HL-60 (cell line): ENCODE measurements around the gene ZBTB2.

Source experiments
- POLR2AphosphoS5 ChIP-seq: IDR thresholded peaks from 2 replicates; pipeline ENCODE4 v1.6.1; 2012; ENCODE audit warnings: low read depth
- SPI1 ChIP-seq: IDR thresholded peaks from 2 replicates; pipeline ENCODE4 v1.6.1; 2012; ENCODE audit warnings: low read depth, mild to moderate bottlenecking, borderline replicate concordance
- TF ChIP-seq, protein P1 (sequence below): IDR thresholded peaks from one replicate; pipeline ENCODE4 v1.5.1; 2011; ENCODE audit warnings: low read length, control low read depth, inconsistent platforms; ENCODE audit not compliant: insufficient read depth
- TF ChIP-seq, protein P2 (sequence below): IDR thresholded peaks from 2 replicates; pipeline ENCODE4 v1.6.1; 2012; ENCODE audit warnings: low read depth; ENCODE audit not compliant: insufficient replicate concordance

DNA sequence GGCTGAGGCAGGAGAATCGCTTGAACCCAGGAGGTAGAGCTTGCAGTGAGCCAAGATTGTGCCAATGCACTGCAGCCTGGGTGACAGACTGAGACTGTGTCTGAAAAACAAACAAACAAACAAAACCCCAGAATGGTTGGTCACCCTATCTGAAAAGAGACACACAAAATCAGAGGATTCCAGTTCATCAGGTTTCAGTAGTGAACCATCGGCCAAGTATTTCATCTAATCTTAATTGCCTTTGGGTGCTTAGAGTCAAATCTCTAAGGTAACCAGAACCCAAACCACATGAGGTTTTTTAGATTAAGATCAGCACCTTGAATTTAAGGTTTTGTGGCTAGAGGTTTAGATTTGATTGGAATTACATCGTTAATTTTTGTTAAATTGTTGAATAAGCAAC is 8.3 kb upstream of the ZBTB2 start:
- TF ChIP-seq, protein P1, sequence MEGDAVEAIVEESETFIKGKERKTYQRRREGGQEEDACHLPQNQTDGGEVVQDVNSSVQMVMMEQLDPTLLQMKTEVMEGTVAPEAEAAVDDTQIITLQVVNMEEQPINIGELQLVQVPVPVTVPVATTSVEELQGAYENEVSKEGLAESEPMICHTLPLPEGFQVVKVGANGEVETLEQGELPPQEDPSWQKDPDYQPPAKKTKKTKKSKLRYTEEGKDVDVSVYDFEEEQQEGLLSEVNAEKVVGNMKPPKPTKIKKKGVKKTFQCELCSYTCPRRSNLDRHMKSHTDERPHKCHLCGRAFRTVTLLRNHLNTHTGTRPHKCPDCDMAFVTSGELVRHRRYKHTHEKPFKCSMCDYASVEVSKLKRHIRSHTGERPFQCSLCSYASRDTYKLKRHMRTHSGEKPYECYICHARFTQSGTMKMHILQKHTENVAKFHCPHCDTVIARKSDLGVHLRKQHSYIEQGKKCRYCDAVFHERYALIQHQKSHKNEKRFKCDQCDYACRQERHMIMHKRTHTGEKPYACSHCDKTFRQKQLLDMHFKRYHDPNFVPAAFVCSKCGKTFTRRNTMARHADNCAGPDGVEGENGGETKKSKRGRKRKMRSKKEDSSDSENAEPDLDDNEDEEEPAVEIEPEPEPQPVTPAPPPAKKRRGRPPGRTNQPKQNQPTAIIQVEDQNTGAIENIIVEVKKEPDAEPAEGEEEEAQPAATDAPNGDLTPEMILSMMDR = no peak
- TF ChIP-seq, protein P2, sequence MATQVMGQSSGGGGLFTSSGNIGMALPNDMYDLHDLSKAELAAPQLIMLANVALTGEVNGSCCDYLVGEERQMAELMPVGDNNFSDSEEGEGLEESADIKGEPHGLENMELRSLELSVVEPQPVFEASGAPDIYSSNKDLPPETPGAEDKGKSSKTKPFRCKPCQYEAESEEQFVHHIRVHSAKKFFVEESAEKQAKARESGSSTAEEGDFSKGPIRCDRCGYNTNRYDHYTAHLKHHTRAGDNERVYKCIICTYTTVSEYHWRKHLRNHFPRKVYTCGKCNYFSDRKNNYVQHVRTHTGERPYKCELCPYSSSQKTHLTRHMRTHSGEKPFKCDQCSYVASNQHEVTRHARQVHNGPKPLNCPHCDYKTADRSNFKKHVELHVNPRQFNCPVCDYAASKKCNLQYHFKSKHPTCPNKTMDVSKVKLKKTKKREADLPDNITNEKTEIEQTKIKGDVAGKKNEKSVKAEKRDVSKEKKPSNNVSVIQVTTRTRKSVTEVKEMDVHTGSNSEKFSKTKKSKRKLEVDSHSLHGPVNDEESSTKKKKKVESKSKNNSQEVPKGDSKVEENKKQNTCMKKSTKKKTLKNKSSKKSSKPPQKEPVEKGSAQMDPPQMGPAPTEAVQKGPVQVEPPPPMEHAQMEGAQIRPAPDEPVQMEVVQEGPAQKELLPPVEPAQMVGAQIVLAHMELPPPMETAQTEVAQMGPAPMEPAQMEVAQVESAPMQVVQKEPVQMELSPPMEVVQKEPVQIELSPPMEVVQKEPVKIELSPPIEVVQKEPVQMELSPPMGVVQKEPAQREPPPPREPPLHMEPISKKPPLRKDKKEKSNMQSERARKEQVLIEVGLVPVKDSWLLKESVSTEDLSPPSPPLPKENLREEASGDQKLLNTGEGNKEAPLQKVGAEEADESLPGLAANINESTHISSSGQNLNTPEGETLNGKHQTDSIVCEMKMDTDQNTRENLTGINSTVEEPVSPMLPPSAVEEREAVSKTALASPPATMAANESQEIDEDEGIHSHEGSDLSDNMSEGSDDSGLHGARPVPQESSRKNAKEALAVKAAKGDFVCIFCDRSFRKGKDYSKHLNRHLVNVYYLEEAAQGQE = no peak
- TF ChIP-seq POLR2AphosphoS5 = no peak
- no peak for TF ChIP-seq SPI1
